Myocyte (in vitro differentiated cells): Measurements from ENCODE around the gene CCDC82. TPM values are rescaled to one million over a fixed set of nuclear protein-coding genes. Genes with fewer than 3 reads are reported as not detected.

Experiments
- DNase-seq: peaks from one replicate; pipeline ENCODE4 v3.0.0-alpha.2; 2012; ENCODE audit warnings: low read depth
- total RNA-seq: library from RNA; depleted of rRNA; stranded (reverse); fragments of >200 nt; gene quantifications from 2 replicates; pipeline ENCODE4 v1.2.3, GENCODE V29; 2014

Gene CCDC82
- total RNA-seq, 1 donor from 2014 or later: 8.5 TPM

- no peak for DNase-seq
These were observed 59.7 kb downstream of the CCDC82 start for GRCh38 chr11:96329855-96330510.

DNA sequence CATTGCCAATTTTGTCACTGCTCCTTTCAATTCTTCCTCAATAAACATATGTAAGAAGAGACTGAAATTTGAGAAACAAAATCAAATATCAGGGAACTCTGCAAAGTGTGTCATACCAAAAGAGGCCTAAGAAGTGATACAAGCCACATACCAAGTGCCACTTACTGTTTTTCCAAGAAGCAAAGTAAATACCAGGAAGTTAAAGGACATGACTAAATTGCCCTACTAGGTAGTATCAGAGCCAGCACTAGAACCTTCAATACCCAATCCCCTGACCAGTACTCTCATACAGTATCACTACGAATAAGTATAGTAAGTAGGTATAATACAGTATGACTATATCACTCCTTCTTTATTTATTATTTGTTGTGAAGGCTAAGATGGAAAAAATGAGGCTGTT, 60.3 kb downstream of the CCDC82 start:
- no peak for DNase-seq

DNA sequence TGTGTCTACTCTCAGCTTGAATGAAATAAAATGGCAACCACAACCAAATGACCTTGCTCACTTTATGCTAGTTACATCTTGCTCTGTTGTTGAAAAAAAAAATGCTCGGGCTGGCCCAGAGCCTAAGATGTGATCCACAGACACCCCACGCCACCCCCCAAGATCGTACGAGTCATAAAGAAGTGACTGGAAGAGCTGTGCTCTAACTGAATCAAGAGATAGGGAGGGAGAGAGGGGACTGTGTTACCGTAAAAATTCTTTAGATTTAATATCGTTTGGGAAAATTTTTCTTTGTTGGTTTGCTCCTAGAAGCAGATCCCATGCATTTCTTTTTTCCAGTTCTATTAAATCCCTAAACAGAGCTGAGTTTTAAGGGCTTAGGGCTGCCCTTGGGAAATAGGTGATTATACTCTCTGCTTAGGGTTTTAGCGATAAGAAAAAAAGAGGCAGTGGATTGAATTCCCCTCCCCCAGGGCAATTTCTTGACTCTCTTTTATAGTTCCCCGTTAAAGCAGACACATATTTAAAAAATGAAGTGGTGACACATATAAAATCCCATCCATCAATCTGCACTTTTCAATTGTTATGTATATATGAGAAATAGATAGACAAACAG, 61.2 kb downstream of the CCDC82 start:
- no peak for DNase-seq

- no peak for DNase-seq
These were observed 62.8 kb downstream of the CCDC82 start for GRCh38 chr11:96326959-96327358.

GRCh38 chr11:96324912-96325311, 64.8 kb downstream of the CCDC82 start:
- peak; percentile 53 for DNase-seq

DNA sequence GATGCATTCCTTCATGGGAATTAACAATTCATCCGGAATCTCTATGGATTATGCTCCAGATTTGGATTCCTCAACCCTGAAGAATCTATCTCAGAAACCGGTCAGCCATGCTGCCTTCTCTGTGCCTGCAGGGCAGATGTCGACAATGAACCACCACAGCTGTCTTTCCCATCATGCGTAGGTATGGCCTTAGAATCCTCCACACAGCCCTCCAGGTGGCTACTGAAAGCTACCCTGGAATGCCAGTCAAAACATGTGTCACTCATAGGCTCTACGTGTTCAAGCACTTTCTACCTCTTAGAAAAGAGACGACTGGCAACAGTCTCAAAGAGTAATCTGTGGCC, 66.1 kb downstream of the CCDC82 start:
- no peak for DNase-seq

DNA sequence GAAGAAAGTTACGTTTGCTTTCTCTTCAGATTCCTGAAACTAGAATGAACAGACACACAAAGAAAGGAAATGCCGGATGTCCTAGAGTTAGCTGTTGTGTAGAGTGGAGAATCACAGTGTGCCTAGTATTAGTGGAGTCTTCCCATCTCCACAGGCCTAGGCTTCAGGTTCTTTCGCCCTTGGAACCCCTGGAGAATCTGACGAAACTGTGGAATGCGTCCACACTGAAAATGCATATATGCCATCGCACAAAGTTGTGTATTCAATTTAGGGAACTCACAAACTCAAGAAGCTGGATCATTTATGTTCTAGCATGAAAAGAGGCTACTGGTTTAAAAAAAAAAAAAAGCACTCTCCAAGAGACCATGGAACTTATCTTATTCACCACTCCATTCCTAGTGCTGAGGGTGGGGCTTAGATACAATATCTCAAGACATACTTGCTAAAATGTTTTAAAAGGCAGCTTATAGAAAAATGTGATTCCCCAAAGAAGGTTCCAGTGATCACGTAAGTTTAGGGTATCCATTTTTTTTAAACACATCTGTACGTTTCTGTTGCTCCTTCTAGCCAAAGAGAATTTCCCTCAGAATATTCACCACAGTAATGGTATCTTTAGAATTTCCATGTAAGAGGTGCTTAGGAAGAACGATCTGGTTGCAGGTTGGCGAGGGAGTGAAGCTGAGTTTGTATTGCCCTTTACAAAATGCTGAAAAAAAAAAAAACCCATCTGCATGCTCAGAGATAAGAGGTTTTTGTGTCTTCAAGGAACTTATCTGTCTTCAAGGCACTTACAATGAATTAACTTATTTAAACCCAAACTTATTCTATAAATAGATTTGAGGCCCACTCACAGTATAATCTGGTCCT, 66.7 kb downstream of the CCDC82 start:
- no peak for DNase-seq

- DNase-seq: no peak
These were observed 68.6 kb downstream of the CCDC82 start for GRCh38 chr11:96321091-96321490.

DNA sequence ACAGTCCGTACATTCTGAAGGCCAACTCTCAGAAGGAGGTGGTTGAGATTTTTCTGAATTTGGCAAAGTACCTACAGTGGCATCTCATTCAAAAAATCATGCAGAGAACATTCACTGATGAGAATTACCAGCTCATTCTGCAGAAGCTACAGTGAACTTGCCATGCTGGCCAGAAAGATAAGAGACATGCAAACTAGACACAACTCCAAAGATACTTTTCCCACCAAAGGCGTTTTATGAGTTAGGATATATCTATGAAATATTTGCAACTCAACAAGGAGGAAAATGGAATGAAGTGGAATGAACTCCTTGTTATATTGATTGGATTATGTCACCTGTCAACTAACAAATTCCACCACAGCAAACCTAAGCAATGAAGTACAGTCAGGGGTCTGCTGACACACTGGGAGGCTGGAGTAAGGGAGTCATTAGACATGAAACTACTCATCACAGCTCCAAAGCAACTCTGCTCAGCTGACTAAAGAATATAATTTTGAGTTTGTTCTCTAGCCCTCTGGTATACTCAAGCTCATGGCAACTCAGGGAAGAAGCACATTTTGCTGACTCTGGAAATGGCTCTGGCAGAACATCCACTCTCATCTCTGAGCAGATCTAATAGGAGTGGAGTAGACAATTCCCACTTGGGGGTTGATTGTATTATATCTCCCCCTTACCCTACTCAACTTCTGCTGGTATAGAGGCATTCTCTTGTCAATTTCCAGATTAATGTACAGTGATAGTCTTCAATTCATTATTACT, 69.6 kb downstream of the CCDC82 start:
- no peak for DNase-seq

DNA sequence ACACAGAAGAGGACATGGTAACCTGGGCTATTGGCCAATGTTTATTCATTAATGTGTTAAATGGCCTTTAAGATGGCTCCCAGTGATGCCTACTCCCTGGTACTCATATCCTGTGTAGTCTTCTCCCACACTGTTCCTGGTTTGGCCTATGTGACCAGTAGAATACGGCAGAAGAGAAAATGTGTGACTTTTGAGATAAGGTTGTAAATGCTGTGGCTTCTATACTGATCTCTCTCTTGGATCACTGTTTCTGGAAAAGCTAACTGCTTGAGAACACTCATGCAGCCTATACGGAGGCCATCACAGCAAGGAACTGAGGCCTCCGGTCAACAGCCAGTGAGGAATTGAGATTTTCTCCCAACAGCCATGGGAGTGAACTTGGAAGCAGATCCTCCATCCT, 70.9 kb downstream of the CCDC82 start:
- DNase-seq: no peak

- no peak for DNase-seq
These were observed 71.3 kb downstream of the CCDC82 start for GRCh38 chr11:96318399-96318798.

DNA sequence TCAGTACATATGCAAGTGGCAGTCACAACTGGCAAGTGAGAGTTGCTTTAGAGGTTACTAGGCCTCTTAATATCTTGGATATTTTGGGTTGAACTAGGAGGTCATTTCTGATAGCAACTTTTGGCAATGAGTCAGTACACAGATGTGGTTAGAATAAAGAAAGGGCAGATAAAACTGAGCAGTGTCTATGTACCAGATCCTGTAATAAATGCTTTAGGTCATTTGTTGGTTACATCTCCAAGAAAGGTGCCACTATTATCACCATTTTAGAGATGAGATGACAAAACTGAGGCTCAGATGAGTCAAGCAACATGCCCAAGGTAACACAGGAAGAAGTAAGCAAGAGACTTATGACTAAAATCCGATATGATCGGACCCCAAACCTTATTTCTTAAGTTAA, 71.7 kb downstream of the CCDC82 start:
- no peak for DNase-seq

GRCh38 chr11:96317571-96317970, 72.1 kb downstream of the CCDC82 start:
- DNase-seq: no peak

- no peak for DNase-seq
These were observed 72.8 kb downstream of the CCDC82 start for GRCh38 chr11:96316869-96317268.

- DNase-seq: no peak
These were observed 74.2 kb downstream of the CCDC82 start for GRCh38 chr11:96315476-96315875.

- peak; percentile 62 for DNase-seq
These were observed 75.2 kb downstream of the CCDC82 start for GRCh38 chr11:96314326-96315020.

DNA sequence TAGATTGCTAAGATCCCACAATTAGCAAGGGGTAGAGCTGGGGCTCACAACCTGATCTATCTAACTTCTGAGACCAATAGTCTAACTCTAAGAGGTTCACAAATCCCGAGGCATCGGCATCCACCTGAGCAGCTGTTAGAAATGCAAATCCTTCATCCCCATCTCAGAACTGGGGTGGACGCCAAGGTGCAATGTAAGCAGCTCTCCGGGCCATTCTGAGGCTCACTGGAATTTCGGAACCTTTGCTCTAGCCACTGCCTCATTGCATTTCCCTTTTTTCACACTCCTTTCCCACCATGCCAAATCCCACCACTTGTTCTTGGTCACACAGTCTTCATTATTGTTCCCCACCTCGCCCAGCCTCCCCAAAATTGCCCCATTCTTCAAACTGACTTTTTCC, 76.5 kb downstream of the CCDC82 start:
- no peak for DNase-seq

GRCh38 chr11:96311120-96311568, 78.6 kb downstream of the CCDC82 start:
- DNase-seq: peak; percentile 53

- DNase-seq: no peak
These were observed 79.5 kb downstream of the CCDC82 start for GRCh38 chr11:96310236-96310635.

DNA sequence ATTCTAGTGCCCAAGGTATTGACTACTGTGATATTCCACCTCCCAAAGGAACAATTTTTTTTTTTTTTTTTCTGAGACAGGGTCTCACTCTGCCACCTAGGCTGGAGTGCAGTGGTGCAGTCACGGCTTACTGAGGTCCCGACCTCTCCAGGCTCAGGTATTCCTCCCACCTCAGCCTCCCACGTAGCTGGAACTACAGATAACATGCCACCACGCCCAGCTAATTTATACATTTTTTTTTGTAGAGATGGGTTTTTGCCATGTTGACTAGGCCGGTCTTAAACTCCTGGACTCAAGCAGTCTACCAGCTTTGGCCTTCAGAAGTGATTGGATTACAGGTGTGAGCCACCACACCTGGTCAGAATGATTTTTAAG, 80.1 kb downstream of the CCDC82 start:
- DNase-seq: no peak

GRCh38 chr11:96309016-96309642, 80.6 kb downstream of the CCDC82 start:
- no peak for DNase-seq
